Liver (tissue), 9 donors: ENCODE measurements around the gene RNF151. TPM values are rescaled to one million over a fixed set of nuclear protein-coding genes. Genes with fewer than 3 reads are reported as not detected.

Experiments
- DNase-seq: peaks from one replicate; pipeline ENCODE4 v3.0.0-alpha.2; 2017; ENCODE audit warnings: low spot score
- H3K27ac ChIP-seq, 2 donors: one replicate each; pipeline ENCODE4 v1.7.0; 2013; ENCODE audit warnings: inconsistent platforms in 2 of 2, low read length in 2 of 2, control low read depth in 1 of 2, low read depth in 1 of 2, mild to moderate bottlenecking in 1 of 2
- H3K27me3 ChIP-seq, 4 donors: one replicate each; pipeline versions ENCODE4 v1.6.1 to v1.7.0; 2013; ENCODE audit warnings: low read length in 3 of 4, inconsistent platforms in 1 of 4, mild to moderate bottlenecking in 1 of 4, moderate library complexity in 1 of 4; ENCODE audit not compliant: control insufficient read depth in 4 of 4, insufficient read depth in 4 of 4
- H3K36me3 ChIP-seq, 4 donors: one replicate each; pipeline versions ENCODE4 v1.6.1 to v1.7.0; 2013; ENCODE audit warnings: low read length in 3 of 4, mild to moderate bottlenecking in 3 of 4, low read depth in 1 of 4, moderate library complexity in 1 of 4; ENCODE audit not compliant: control insufficient read depth in 4 of 4, insufficient read depth in 3 of 4
- H3K4me1 ChIP-seq, 4 donors: one replicate each; pipeline versions ENCODE4 v1.6.1 to v1.7.0; 2013; ENCODE audit warnings: low read length in 3 of 4, mild to moderate bottlenecking in 3 of 4, moderate library complexity in 1 of 4; ENCODE audit not compliant: control insufficient read depth in 4 of 4, insufficient read depth in 4 of 4
- H3K4me3 ChIP-seq, 3 donors: one replicate each; pipeline versions ENCODE4 v1.6.1 to v1.7.0; 2013; ENCODE audit warnings: low read length in 3 of 3, control low read depth in 1 of 3, low read depth in 1 of 3, mild to moderate bottlenecking in 1 of 3
- H3K9ac ChIP-seq, 2 donors: one replicate each; pipeline ENCODE4 v1.7.0; 2013; ENCODE audit warnings: low read length in 2 of 2, mild to moderate bottlenecking in 2 of 2, moderate library complexity in 2 of 2, control low read depth in 1 of 2, low read depth in 1 of 2
- H3K9me3 ChIP-seq, 4 donors: one replicate each; pipeline versions ENCODE4 v1.6.1 to v1.7.0; 2013; ENCODE audit warnings: low read length in 3 of 4; ENCODE audit not compliant: control insufficient read depth in 4 of 4
- ATF3 ChIP-seq: IDR thresholded peaks from 2 replicates; pipeline ENCODE4 v1.6.1; 2016; ENCODE audit warnings: antibody characterized with exemption
- CTCF ChIP-seq: fragments of 150-350 bp; IDR thresholded peaks from 2 replicates; pipeline ENCODE4 v1.5.1; 2017; ENCODE audit warnings: improper control_type of control experiment, low read depth, low read length; ENCODE audit not compliant: missing input control
- EGR1 ChIP-seq, 2 donors: IDR thresholded peaks; 2 replicates each; pipeline ENCODE4 v1.6.1; 2016 to 2018; ENCODE audit warnings: antibody characterized with exemption in 2 of 2, low read depth in 2 of 2
- FOXA1 ChIP-seq: IDR thresholded peaks from 2 replicates; pipeline ENCODE4 v1.6.1; 2016; ENCODE audit warnings: antibody characterized with exemption
- FOXA2 ChIP-seq: IDR thresholded peaks from 2 replicates; pipeline ENCODE4 v1.6.1; 2016; ENCODE audit warnings: antibody characterized with exemption
- GABPA ChIP-seq, 2 donors: IDR thresholded peaks in 1 of 2; conservative IDR thresholded peaks in 1 of 2; 2 replicates each; pipeline ENCODE4 v1.6.1; 2016; ENCODE audit warnings: antibody characterized with exemption in 2 of 2, mild to moderate bottlenecking in 1 of 2, moderate library complexity in 1 of 2
- HNF4A ChIP-seq, 2 donors: conservative IDR thresholded peaks; 2 replicates each; pipeline ENCODE4 v1.6.1; 2016; ENCODE audit warnings: antibody characterized with exemption in 2 of 2, mild to moderate bottlenecking in 2 of 2
- HNF4G ChIP-seq: IDR thresholded peaks from 2 replicates; pipeline ENCODE4 v1.6.1; 2016; ENCODE audit warnings: antibody characterized with exemption
- JUND ChIP-seq, 2 donors: IDR thresholded peaks; 2 replicates each; pipeline ENCODE4 v1.6.1; 2016; ENCODE audit warnings: antibody characterized with exemption in 2 of 2
- MAX ChIP-seq: IDR thresholded peaks from 2 replicates; pipeline ENCODE4 v1.6.1; 2016; ENCODE audit warnings: antibody characterized with exemption
- NR2F2 ChIP-seq: IDR thresholded peaks from 2 replicates; pipeline ENCODE4 v1.6.1; 2016; ENCODE audit warnings: antibody characterized with exemption
- RAD21 ChIP-seq, 2 donors: IDR thresholded peaks; 2 replicates each; pipeline ENCODE4 v1.6.1; 2016; ENCODE audit warnings: antibody characterized with exemption in 2 of 2, mild to moderate bottlenecking in 2 of 2
- REST ChIP-seq: IDR thresholded peaks from 2 replicates; pipeline ENCODE4 v1.6.1; 2016; ENCODE audit warnings: antibody characterized with exemption, mild to moderate bottlenecking
- RXRA ChIP-seq, 2 donors: IDR thresholded peaks; 2 replicates each; pipeline ENCODE4 v1.6.1; 2017 to 2018; ENCODE audit warnings: antibody characterized with exemption in 2 of 2, mild to moderate bottlenecking in 1 of 2
- SP1 ChIP-seq: IDR thresholded peaks from 2 replicates; pipeline ENCODE4 v1.6.1; 2018; ENCODE audit warnings: antibody characterized with exemption, mild to moderate bottlenecking
- TAF1 ChIP-seq: conservative IDR thresholded peaks from 2 replicates; pipeline ENCODE4 v1.6.1; 2016; ENCODE audit warnings: antibody characterized with exemption, mild to moderate bottlenecking
- YY1 ChIP-seq: IDR thresholded peaks from 2 replicates; pipeline ENCODE4 v1.6.1; 2016; ENCODE audit warnings: antibody characterized with exemption, mild to moderate bottlenecking
- ZBTB33 ChIP-seq: IDR thresholded peaks from 2 replicates; pipeline ENCODE4 v1.6.1; 2016; ENCODE audit warnings: antibody characterized with exemption
- WGBS: extraction: QIAGEN DNeasy Blood & Tissue Kit; methylation state at CpG from one replicate; pipeline ENCODE4 v1.1.7; 2013; 5-methylcytosine and 5-hydroxymethylcytosine counted together
- polyA plus RNA-seq, 2 donors: library from polyadenylated mRNA; stranded (reverse) in 1 of 2; unstranded in 1 of 2; fragments of 200-250 nt in 1 of 2; fragments of >200 nt in 1 of 2; fragmentation: Nextera tagmentation in 1 of 2; extraction: Ambion mirVana in 1 of 2; gene quantifications; one replicate each; pipeline versions ENCODE4 v1.2.1 to v1.2.3, GENCODE V29; 2013 to 2015
- total RNA-seq, 2 donors: library from RNA; depleted of rRNA; stranded (reverse); fragments of >200 nt; gene quantifications; one replicate each; pipeline ENCODE4 v1.2.3, GENCODE V29; 2014
- donor health status: healthy.
- donor health status: healthy.
- donor health status: healthy.
- donor health status: healthy.
- donor health status: healthy.

The RNF151 gene
- total and polyA plus RNA-seq, 4 donors = not detected

GRCh38 chr16:1965396-1966001 lies 1.2 kb upstream of the RNF151 start:
- no peak for TF ChIP-seq REST
- H3K36me3 ChIP-seq = peaks cover 0 to 26% (median 7%) of the 10 kb centered on the region in 4 donors
- H3K27me3 ChIP-seq = no peaks in the 10 kb centered on the region
- WGBS = 23% methylated on average over 24 of the region's 24 CpGs
- no peaks in the 10 kb centered on the region for H3K9me3 ChIP-seq
- H3K27ac ChIP-seq = peak overlapping the region; percentile 89 to 93
- DNase-seq = no peak
- peak overlapping the region; percentile 61 to 99 for H3K9ac ChIP-seq
- peaks cover 4 to 28% (median 21%) of the 10 kb centered on the region in 4 donors for H3K4me1 ChIP-seq
- peak overlapping the region; percentile 81 to 97 (median 82) for H3K4me3 ChIP-seq

- H3K27me3 ChIP-seq = no peaks in the 10 kb centered on the region
- H3K27ac ChIP-seq = no peak overlapping the region
- WGBS = 91% methylated on average over 41 of the region's 41 CpGs
- no peak for DNase-seq
- H3K9me3 ChIP-seq = no peaks in the 10 kb centered on the region
- H3K36me3 ChIP-seq = peaks cover 0 to 4% (median under 1%) of the 10 kb centered on the region in 4 donors
- TF ChIP-seq TAF1 = no peak
- no peak overlapping the region for H3K9ac ChIP-seq
- H3K4me3 ChIP-seq = no peak overlapping the region
- peaks cover 7 to 34% (median 31%) of the 10 kb centered on the region in 4 donors for H3K4me1 ChIP-seq
Observed at GRCh38 chr16:1968146-1968953, 1.7 kb downstream of the RNF151 start.

GRCh38 chr16:1971796-1972489 lies 5.3 kb downstream of the RNF151 start, which contains the start of gene TBL3:
Gene TBL3 (plus strand): TSS chr16:1972053. CDS start chr16:1972165, 112 bp downstream.
- WGBS = under 1% methylated on average over 78 of the region's 78 CpGs
- Histone ChIP-seq H3K27ac (peak within 1 kb of the TSS; percentile 84 to 97), H3K36me3 (peaks cover 10 to 27% (median 15%) of the 10 kb centered on the region in 4 donors), H3K27me3 (no peaks in the 10 kb centered on the region), H3K4me1 (peaks cover 6 to 23% (median 18%) of the 10 kb centered on the region in 4 donors), H3K4me3 (peak within 1 kb of the TSS; percentile 78 to 94 (median 91)), H3K9me3 (no peaks in the 10 kb centered on the region), H3K9ac (peak within 1 kb of the TSS; percentile 61 to 90)
- DNase-seq = peak; percentile 97
- TF ChIP-seq JUND (IDR thresholded peaks at IDR 0.05) (no peak), ZBTB33 (no peak), RXRA (IDR thresholded peaks at IDR 0.05) (peak in 1 of 2 donors; percentile 34), FOXA2 (peak; percentile 6), HNF4G (no peak), RAD21 (IDR thresholded peaks at IDR 0.05) (no peak), ATF3 (no peak), SP1 (peak; percentile 84), HNF4A (conservative IDR thresholded peaks at IDR 0.05) (no peak), EGR1 (IDR thresholded peaks at IDR 0.05; ENCODE audit: low read depth in 2 of 2) (peak in 1 of 2 donors; percentile 83), NR2F2 (peak; percentile 54), FOXA1 (peak; percentile 54), YY1 (peak; percentile 100), MAX (no peak), CTCF (no peak), GABPA (IDR thresholded peaks at IDR 0.05 in 1 of 2, conservative IDR thresholded peaks at IDR 0.05 in 1 of 2) (peak; percentile 84 to 96), TAF1 (no peak)
